ENCODE results near the gene CYTL1.

The CYTL1 gene

DNA sequence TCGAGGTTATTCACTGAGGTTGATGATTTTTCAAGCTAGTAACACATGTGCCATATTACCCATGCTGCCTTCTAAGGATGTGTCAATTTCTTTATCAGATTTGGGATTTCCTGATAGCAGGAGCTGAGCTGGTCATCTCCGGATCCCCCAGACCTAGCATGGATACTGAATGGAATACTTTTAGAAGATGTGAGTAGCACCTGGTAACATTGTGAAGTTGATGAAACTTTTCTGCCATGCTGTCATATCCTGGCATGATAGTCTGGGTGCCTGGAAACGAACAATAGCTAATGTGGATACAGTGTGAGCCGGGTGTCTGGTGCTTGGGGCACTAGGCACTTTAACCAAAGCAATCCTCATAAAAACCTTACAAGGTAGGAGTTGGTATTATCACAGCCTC lies 11.0 kb upstream of the CYTL1 start:
- TF ChIP-seq POLR2A (IDR thresholded peaks at IDR 0.05; ENCODE audit: extremely low read depth, insufficient read length) (no peak), MYC (IDR thresholded peaks at IDR 0.05; ENCODE audit: low read depth, low read length) (no peak)
- TF ChIP-seq, protein P1, sequence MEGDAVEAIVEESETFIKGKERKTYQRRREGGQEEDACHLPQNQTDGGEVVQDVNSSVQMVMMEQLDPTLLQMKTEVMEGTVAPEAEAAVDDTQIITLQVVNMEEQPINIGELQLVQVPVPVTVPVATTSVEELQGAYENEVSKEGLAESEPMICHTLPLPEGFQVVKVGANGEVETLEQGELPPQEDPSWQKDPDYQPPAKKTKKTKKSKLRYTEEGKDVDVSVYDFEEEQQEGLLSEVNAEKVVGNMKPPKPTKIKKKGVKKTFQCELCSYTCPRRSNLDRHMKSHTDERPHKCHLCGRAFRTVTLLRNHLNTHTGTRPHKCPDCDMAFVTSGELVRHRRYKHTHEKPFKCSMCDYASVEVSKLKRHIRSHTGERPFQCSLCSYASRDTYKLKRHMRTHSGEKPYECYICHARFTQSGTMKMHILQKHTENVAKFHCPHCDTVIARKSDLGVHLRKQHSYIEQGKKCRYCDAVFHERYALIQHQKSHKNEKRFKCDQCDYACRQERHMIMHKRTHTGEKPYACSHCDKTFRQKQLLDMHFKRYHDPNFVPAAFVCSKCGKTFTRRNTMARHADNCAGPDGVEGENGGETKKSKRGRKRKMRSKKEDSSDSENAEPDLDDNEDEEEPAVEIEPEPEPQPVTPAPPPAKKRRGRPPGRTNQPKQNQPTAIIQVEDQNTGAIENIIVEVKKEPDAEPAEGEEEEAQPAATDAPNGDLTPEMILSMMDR (IDR thresholded peaks at IDR 0.05; ENCODE audit: low read depth, low read length): no peak
- TF ChIP-seq, protein P2, sequence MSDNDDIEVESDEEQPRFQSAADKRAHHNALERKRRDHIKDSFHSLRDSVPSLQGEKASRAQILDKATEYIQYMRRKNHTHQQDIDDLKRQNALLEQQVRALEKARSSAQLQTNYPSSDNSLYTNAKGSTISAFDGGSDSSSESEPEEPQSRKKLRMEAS (IDR thresholded peaks at IDR 0.05; ENCODE audit: low read depth, low read length): no peak
- DNase-seq (ENCODE audit: low read depth): no peak
- H3K4me3 ChIP-seq (ENCODE audit: low read depth, low read length): no peak overlapping the region

DNA sequence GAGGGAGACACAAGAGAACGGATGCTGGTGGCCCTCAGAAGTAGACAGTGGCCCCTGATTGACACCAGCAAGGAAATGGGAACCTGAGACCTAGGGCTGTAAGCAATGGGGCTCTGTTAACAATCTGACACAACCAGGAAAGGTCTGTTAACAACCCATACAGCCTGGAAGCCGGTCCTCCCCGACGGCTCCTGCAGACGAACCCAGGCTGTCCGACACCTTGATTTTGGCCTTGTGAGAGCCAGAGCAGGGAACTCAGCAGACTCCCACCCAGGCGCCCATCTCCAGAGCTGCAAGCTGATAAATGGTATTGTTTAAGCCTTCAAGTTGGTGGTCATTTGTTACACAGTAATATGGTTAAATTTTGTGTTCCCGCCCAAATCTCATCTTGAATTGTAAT lies 10.2 kb upstream of the CYTL1 start:
- no peak for TF ChIP-seq POLR2A (IDR thresholded peaks at IDR 0.05; ENCODE audit: extremely low read depth, insufficient read length)
- no peak for TF ChIP-seq MYC (IDR thresholded peaks at IDR 0.05; ENCODE audit: low read depth, low read length)
- TF ChIP-seq, protein P2 (IDR thresholded peaks at IDR 0.05; ENCODE audit: low read depth, low read length): no peak
- TF ChIP-seq, protein P1 (IDR thresholded peaks at IDR 0.05; ENCODE audit: low read depth, low read length): no peak
- no peak overlapping the region for H3K4me3 ChIP-seq (ENCODE audit: low read depth, low read length)
- no peak for DNase-seq (ENCODE audit: low read depth)

DNA sequence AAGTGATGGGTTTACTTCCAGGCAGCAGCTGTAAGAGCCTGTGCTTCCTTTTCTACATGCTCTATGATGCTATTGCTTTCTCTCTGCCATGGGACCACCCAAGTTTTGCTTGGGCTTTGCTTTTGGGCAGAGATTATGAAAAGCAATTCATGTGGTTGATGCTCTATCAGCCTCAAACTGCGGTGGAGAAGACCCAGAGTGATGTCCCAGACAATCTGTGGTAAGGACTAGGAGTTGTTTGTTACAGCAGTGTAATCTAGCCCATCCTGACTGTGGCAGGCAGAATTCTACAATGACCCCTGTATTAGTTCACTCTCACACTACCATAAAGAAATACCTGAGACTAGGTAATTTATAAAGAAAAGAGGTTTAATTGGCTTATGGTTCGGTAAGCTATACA lies 9.2 kb upstream of the CYTL1 start:
- TF ChIP-seq, protein P2 (IDR thresholded peaks at IDR 0.05; ENCODE audit: low read depth, low read length): no peak
- no peak for TF ChIP-seq MYC (IDR thresholded peaks at IDR 0.05; ENCODE audit: low read depth, low read length)
- TF ChIP-seq, protein P1 (IDR thresholded peaks at IDR 0.05; ENCODE audit: low read depth, low read length): no peak
- no peak for TF ChIP-seq POLR2A (IDR thresholded peaks at IDR 0.05; ENCODE audit: extremely low read depth, insufficient read length)

DNA sequence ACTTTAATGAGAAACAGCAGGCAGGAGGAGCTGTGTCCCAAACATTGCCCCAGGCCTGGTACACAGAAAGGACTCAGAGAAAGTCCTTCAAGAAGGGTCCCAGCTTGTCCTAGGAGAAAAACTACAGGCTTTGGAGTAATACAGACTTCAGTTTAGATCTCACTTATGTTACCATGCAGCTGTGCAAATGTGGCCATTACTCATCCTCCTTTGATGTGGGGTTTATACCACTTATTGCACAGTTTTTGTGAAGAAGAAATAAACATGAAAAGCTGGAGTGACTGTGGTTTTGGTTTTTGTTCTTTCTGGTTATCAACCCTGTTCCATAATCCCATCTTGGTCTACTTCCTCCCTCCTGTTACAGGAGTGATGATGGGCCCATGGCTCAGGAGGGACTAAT lies 8.1 kb upstream of the CYTL1 start:
- TF ChIP-seq, protein P1 (IDR thresholded peaks at IDR 0.05; ENCODE audit: low read depth, low read length): no peak
- TF ChIP-seq, protein P2 (IDR thresholded peaks at IDR 0.05; ENCODE audit: low read depth, low read length): no peak
- TF ChIP-seq POLR2A (IDR thresholded peaks at IDR 0.05; ENCODE audit: extremely low read depth, insufficient read length) (no peak), MYC (IDR thresholded peaks at IDR 0.05; ENCODE audit: low read depth, low read length) (no peak)
- H3K4me3 ChIP-seq (ENCODE audit: low read depth, low read length): no peak overlapping the region
- DNase-seq (ENCODE audit: low read depth): peak; percentile 72

More for the DNA sequence above, 9.2 kb upstream of the CYTL1 start:
- H3K4me3 ChIP-seq (ENCODE audit: low read depth, low read length): no peak overlapping the region
- no peak for DNase-seq (ENCODE audit: low read depth)

DNA sequence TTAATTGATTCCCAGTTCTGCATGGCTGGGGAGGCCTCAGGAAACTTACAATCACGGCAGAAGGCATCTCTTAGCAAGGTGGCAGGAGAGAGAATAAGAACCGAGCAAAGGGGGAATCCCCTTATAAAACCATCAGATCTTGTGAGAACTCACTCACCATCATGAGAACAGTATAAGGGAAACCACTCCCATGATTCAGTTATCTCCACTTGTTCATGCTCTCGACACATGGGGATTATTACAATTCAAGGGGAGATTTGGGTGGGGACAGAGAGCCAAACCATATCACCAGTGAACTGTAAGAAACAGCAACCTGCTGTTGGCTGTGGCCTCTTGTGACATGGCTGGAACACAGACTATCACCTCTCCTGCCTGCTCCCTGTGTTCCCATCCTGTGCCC lies 7.1 kb upstream of the CYTL1 start:
- TF ChIP-seq POLR2A (IDR thresholded peaks at IDR 0.05; ENCODE audit: extremely low read depth, insufficient read length) (no peak), MYC (IDR thresholded peaks at IDR 0.05; ENCODE audit: low read depth, low read length) (no peak)
- TF ChIP-seq, protein P2 (IDR thresholded peaks at IDR 0.05; ENCODE audit: low read depth, low read length): no peak
- TF ChIP-seq, protein P1 (IDR thresholded peaks at IDR 0.05; ENCODE audit: low read depth, low read length): no peak
- H3K4me3 ChIP-seq (ENCODE audit: low read depth, low read length): no peak overlapping the region
- DNase-seq (ENCODE audit: low read depth): no peak

All from NB4 (cell line).